Peyer's patch (tissue), 4 donors: Measurements from ENCODE around the gene CUL2. TPM values are rescaled to one million over a fixed set of nuclear protein-coding genes. Genes with fewer than 3 reads are reported as not detected.

ENCODE experiments used
- DNase-seq, 3 donors: peaks; one replicate each; pipeline ENCODE4 v3.0.0-alpha.2; 2017 to 2019
- H3K27ac ChIP-seq, 4 donors: fragments of 200-600 bp; sonication (generic); one replicate each; pipeline ENCODE4 v1.5.1; 2016 to 2019
- H3K27me3 ChIP-seq, 2 donors: fragments of 200-600 bp; sonication (generic); one replicate each; pipeline ENCODE4 v1.5.1; 2019
- H3K36me3 ChIP-seq, 3 donors: fragments of 200-600 bp; sonication (generic); one replicate each; pipeline ENCODE4 v1.5.1; 2016 to 2019
- H3K4me1 ChIP-seq, 4 donors: fragments of 200-600 bp; sonication (generic); one replicate each; pipeline ENCODE4 v1.5.1; 2016 to 2019
- H3K4me3 ChIP-seq, 4 donors: fragments of 200-600 bp; sonication (generic); 1 replicate in 3 of 4; 2 replicates in 1 of 4; pipeline ENCODE4 v1.5.1; 2016 to 2019; ENCODE audit warnings: mild to moderate bottlenecking in 1 of 4
- H3K9me3 ChIP-seq, 4 donors: fragments of 200-600 bp; sonication (generic); one replicate each; pipeline ENCODE4 v1.5.1; 2016 to 2019; ENCODE audit warnings: mild to moderate bottlenecking in 1 of 4
- CTCF ChIP-seq, 6 experiments: fragments of 450-650 bp in 4 of 6; fragments of 200-600 bp in 2 of 6; sonication (generic) in 1 of 6; IDR thresholded peaks; one replicate each; pipeline ENCODE4 v1.5.1; 2017 to 2019; ENCODE audit warnings: antibody characterized with exemption in 6 of 6, mild to moderate bottlenecking in 3 of 6, moderate library complexity in 1 of 6
- POLR2A ChIP-seq, 2 donors: fragments of 450-650 bp; IDR thresholded peaks; one replicate each; pipeline ENCODE4 v1.5.1; 2017; ENCODE audit warnings: antibody characterized with exemption in 2 of 2, mild to moderate bottlenecking in 2 of 2, moderate library complexity in 2 of 2
- total RNA-seq, 4 donors: library from RNA; depleted of rRNA; stranded (reverse); fragments of >200 nt; gene quantifications; one replicate each; pipeline ENCODE4 v1.1.0, GENCODE V29; 2016

CUL2 gene
- total RNA-seq, 4 donors from 2014 or later, result 13.8 to 21.6 (median 17.7) TPM

- no peaks in the 10 kb centered on the region for H3K36me3 ChIP-seq
- no peaks in the 10 kb centered on the region for H3K27me3 ChIP-seq
- no peaks in the 10 kb centered on the region for H3K9me3 ChIP-seq
- no peak for DNase-seq
- no peak overlapping the region for H3K4me3 ChIP-seq
- no peak overlapping the region for H3K27ac ChIP-seq
- no peaks in the 10 kb centered on the region for H3K4me1 ChIP-seq
- TF ChIP-seq POLR2A (IDR thresholded peaks at IDR 0.05), result no peak
- TF ChIP-seq CTCF (IDR thresholded peaks at IDR 0.05), result no peak
These were observed 34.4 kb upstream of the CUL2 start for GRCh38 chr10:35124540-35124939.

GRCh38 chr10:35119378-35119777 is 29.2 kb upstream of the CUL2 start:
- Histone ChIP-seq H3K9me3 (no peaks in the 10 kb centered on the region), H3K27ac (no peak overlapping the region), H3K4me3 (no peak overlapping the region), H3K36me3 (no peaks in the 10 kb centered on the region), H3K4me1 (no peaks in the 10 kb centered on the region), H3K27me3 (no peaks in the 10 kb centered on the region)
- TF ChIP-seq CTCF (IDR thresholded peaks at IDR 0.05), result no peak
- no peak for TF ChIP-seq POLR2A (IDR thresholded peaks at IDR 0.05)
- DNase-seq, result no peak

GRCh38 chr10:35112571-35112970 is 22.4 kb upstream of the CUL2 start:
- no peak for DNase-seq

DNA sequence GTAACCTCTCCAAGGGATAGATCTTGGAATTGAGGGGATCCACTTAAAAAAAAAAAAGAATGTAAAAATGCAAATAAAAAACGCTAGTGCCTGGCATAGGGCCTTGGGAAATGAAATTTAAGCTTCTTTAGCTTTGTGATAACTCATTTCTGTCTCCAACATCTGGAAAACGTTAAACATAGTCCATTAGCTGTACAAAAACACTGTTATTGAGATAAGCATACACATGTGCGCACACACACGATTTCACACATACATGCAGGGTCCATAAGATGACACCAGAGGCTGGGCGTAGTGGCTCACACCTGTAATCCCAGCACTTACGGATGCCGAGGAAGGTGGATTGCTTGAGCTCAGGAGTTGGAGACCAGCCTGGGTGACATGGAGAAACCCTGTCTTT is 13.7 kb upstream of the CUL2 start:
- TF ChIP-seq CTCF (IDR thresholded peaks at IDR 0.05) (no peak), POLR2A (IDR thresholded peaks at IDR 0.05) (no peak)
- no peak overlapping the region for H3K27ac ChIP-seq
- no peaks in the 10 kb centered on the region for H3K9me3 ChIP-seq
- no peaks in the 10 kb centered on the region for H3K4me1 ChIP-seq
- H3K36me3 ChIP-seq, result no peaks in the 10 kb centered on the region
- H3K4me3 ChIP-seq, result no peak overlapping the region
- H3K27me3 ChIP-seq, result no peaks in the 10 kb centered on the region
- DNase-seq, result no peak

More at GRCh38 chr10:35112571-35112970, 22.4 kb upstream of the CUL2 start:
- no peak overlapping the region for H3K27ac ChIP-seq
- no peaks in the 10 kb centered on the region for H3K4me1 ChIP-seq
- no peaks in the 10 kb centered on the region for H3K9me3 ChIP-seq
- no peaks in the 10 kb centered on the region for H3K27me3 ChIP-seq
- no peak overlapping the region for H3K4me3 ChIP-seq
- no peaks in the 10 kb centered on the region for H3K36me3 ChIP-seq
- no peak for TF ChIP-seq CTCF (IDR thresholded peaks at IDR 0.05)
- TF ChIP-seq POLR2A (IDR thresholded peaks at IDR 0.05), result no peak

DNA sequence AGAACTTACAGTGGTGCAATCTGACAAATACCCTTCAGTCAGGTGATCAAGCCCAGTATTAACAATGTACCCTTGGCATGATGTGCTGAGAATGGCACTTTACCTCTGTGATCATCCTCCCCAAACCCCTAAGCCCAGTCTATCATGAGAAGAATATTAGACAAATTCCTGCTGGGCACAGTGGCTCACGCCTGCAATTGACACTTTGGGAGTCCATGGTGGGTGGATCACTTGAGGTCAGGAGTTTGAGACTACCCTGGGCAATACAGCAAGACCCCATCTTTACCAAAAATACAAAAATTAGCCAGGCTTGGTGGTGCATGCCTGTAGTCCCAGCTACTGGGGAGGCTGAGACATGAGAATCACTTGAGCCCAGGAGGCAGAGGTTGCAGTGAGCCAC is 7.4 kb upstream of the CUL2 start:
- Histone ChIP-seq H3K9me3 (no peaks in the 10 kb centered on the region), H3K4me3 (no peak overlapping the region), H3K4me1 (no peaks in the 10 kb centered on the region), H3K36me3 (no peaks in the 10 kb centered on the region), H3K27me3 (no peaks in the 10 kb centered on the region), H3K27ac (no peak overlapping the region)
- TF ChIP-seq POLR2A (IDR thresholded peaks at IDR 0.05) (no peak), CTCF (IDR thresholded peaks at IDR 0.05) (no peak)
- DNase-seq, result no peak

DNA sequence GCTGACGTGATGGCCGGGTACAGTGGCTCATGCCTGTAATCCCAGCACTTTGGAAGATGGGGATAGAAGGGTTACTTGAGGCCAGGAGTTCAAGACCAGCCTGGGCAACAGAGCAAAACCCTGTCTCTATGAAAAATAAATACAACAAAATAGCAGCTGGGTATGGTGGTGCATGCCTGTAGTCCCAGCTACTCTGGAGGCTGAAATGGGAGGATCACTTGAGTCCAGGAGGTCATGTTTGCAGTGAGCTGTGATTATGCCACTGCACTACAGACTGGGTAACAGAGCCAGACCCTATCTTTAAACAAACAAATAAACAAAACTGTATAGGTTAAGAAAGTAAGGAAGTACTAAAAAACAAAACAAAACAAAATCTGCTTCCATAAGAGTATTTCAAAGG is 6.2 kb upstream of the CUL2 start:
- Histone ChIP-seq H3K9me3 (no peaks in the 10 kb centered on the region), H3K4me3 (no peak overlapping the region), H3K27ac (no peak overlapping the region), H3K4me1 (no peaks in the 10 kb centered on the region), H3K27me3 (no peaks in the 10 kb centered on the region), H3K36me3 (no peaks in the 10 kb centered on the region)
- no peak for TF ChIP-seq CTCF (IDR thresholded peaks at IDR 0.05)
- DNase-seq, result no peak
